Neural cell (in vitro differentiated cells): ENCODE results near the gene SV2C. TPM values are rescaled to one million over a fixed set of nuclear protein-coding genes. Genes with fewer than 3 reads are reported as not detected.

Experiments
- H2AFZ ChIP-seq: fragments of 200-600, 300-800 bp; sonication (generic), shearing (Covaris generic); 2 replicates; pipeline ENCODE4 v1.6.0; 2014; ENCODE audit warnings: low read depth, mild to moderate bottlenecking, antibody characterized with exemption, low read length, moderate library complexity
- H3F3A ChIP-seq: fragments of 200-600 bp; shearing (Covaris generic); 2 replicates; pipeline ENCODE4 v1.6.1; 2016; ENCODE audit warnings: mild to moderate bottlenecking, moderate library complexity, mixed read lengths, antibody characterized with exemption, low read length; ENCODE audit not compliant: insufficient read depth, poor library complexity, severe bottlenecking
- H3K27ac ChIP-seq: fragments of 200-600, 300-800 bp; sonication (generic), shearing (Covaris generic); 2 replicates; pipeline ENCODE4 v1.5.1; 2014; ENCODE audit warnings: mild to moderate bottlenecking, low read length, moderate library complexity
- H3K27me3 ChIP-seq: fragments of 300-800, 200-600 bp; sonication (generic), shearing (Covaris generic); 2 replicates; pipeline ENCODE4 v1.6.0; 2014; ENCODE audit warnings: mild to moderate bottlenecking, low read depth, low read length, moderate library complexity; ENCODE audit not compliant: insufficient read depth
- H3K36me3 ChIP-seq: fragments of 300-800, 200-600 bp; sonication (generic), shearing (Covaris generic); 2 replicates; pipeline ENCODE4 v1.5.1; 2014; ENCODE audit warnings: mild to moderate bottlenecking, antibody characterized with exemption, low read length, moderate library complexity; ENCODE audit not compliant: insufficient read depth
- H3K4me2 ChIP-seq: fragments of 300-800, 200-600 bp; sonication (generic), shearing (Covaris generic); 2 replicates; pipeline ENCODE4 v1.6.0; 2014; ENCODE audit warnings: mild to moderate bottlenecking, low read length
- H3K4me3 ChIP-seq: fragments of 300-800, 200-600 bp; sonication (generic), shearing (Covaris generic); 2 replicates; pipeline ENCODE4 v1.5.1; 2014; ENCODE audit warnings: mild to moderate bottlenecking, low read length, moderate library complexity
- H3K79me2 ChIP-seq: fragments of 200-600 bp; shearing (Covaris generic); replicated peaks from 2 replicates; pipeline ENCODE4 v1.6.0; 2014; ENCODE audit warnings: mild to moderate bottlenecking, low read length, moderate library complexity; ENCODE audit not compliant: insufficient read depth
- H3K9ac ChIP-seq: fragments of 300-800, 200-600 bp; sonication (generic), shearing (Covaris generic); 2 replicates; pipeline ENCODE4 v1.6.1; 2016; ENCODE audit warnings: mild to moderate bottlenecking, low read length, mixed read lengths
- H3K9me2 ChIP-seq: fragments of 200-600 bp; shearing (Covaris generic); 2 replicates; pipeline ENCODE4 v1.6.1; 2016; ENCODE audit warnings: mild to moderate bottlenecking, low read length, mixed read lengths; ENCODE audit not compliant: insufficient read depth
- H3K9me3 ChIP-seq: fragments of 200-600, 300-800 bp; sonication (generic), shearing (Covaris generic); 2 replicates; pipeline ENCODE4 v1.6.1; 2016; ENCODE audit warnings: mild to moderate bottlenecking, mixed run types, low read length, moderate library complexity, mixed read lengths
- H4K20me1 ChIP-seq: fragments of 200-600 bp; shearing (Covaris generic); 2 replicates; pipeline ENCODE4 v1.6.1; 2016; ENCODE audit warnings: mild to moderate bottlenecking, mixed run types; ENCODE audit not compliant: insufficient read depth
- EP300 ChIP-seq: fragments of 450-650 bp; conservative IDR thresholded peaks from 2 replicates; pipeline ENCODE4 v1.6.1; 2014; ENCODE audit warnings: antibody characterized with exemption, mild to moderate bottlenecking, moderate library complexity; ENCODE audit not compliant: poor library complexity, severe bottlenecking
- EZH2 ChIP-seq: fragments of 200-600, 300-800 bp; shearing (Covaris generic), sonication (generic); IDR thresholded peaks from 2 replicates; pipeline ENCODE4 v1.6.1; 2014; ENCODE audit warnings: antibody characterized with exemption, low read length, borderline replicate concordance, mild to moderate bottlenecking; ENCODE audit not compliant: insufficient read depth, poor library complexity, severe bottlenecking
- MXI1 ChIP-seq: fragments of 450-650 bp; conservative IDR thresholded peaks from 2 replicates; pipeline ENCODE4 v1.6.1; 2014; ENCODE audit warnings: antibody characterized with exemption, mild to moderate bottlenecking; ENCODE audit not compliant: poor library complexity, severe bottlenecking
- POLR2AphosphoS5 ChIP-seq: IDR thresholded peaks from 2 replicates; pipeline ENCODE4 v1.6.1; 2012
- RAD21 ChIP-seq: fragments of 450-650 bp; conservative IDR thresholded peaks from 2 replicates; pipeline ENCODE4 v1.6.1; 2014; ENCODE audit warnings: antibody characterized with exemption, mild to moderate bottlenecking, moderate library complexity
- SMC3 ChIP-seq: fragments of 450-650 bp; conservative IDR thresholded peaks from 2 replicates; pipeline ENCODE4 v1.6.1; 2014; ENCODE audit warnings: antibody characterized with exemption, mild to moderate bottlenecking, moderate library complexity; ENCODE audit not compliant: poor library complexity
- TAF1 ChIP-seq: IDR thresholded peaks from 2 replicates; pipeline ENCODE4 v1.6.1; 2012; ENCODE audit warnings: low read depth
- polyA plus RNA-seq: library from polyadenylated mRNA; depleted of rRNA; stranded (reverse); fragments of >200 nt; gene quantifications from 2 replicates; pipeline ENCODE4 v1.2.3, GENCODE V29; 2014
- TF ChIP-seq, protein P1 (sequence below): IDR thresholded peaks from 2 replicates; pipeline ENCODE4 v1.6.1; 2012; ENCODE audit warnings: borderline replicate concordance
- TF ChIP-seq, protein P2 (sequence below): fragments of 450-650 bp; IDR thresholded peaks from 2 replicates; pipeline ENCODE4 v1.5.1; 2014; ENCODE audit warnings: antibody characterized with exemption, mild to moderate bottlenecking, moderate library complexity; ENCODE audit not compliant: poor library complexity, severe bottlenecking

SV2C gene
- polyA plus RNA-seq, 1 donor from 2014 or later = 0.45 TPM

DNA sequence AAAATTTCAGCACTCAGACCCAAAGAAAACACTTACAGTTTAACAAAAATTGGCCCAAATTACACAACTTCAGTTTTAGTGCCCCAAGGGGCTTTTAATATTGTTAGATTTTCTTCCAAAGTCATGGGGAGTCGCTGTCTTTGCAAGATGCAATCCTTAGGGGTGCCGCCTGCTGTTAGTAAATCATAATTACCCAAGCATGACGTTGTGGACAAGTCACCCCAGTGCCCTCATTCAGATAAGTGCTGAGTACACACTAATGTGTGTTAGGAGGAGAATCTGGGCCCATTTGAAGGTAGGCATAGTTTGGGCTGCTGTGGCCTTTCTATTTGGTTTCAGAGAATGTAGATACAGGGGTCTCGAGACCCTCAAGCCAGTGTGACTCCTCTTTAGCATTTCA lies 138.1 kb downstream of the SV2C start:
- no peaks in the 10 kb centered on the region for H3K27me3 ChIP-seq
- H3K9ac ChIP-seq = no peak overlapping the region
- H3F3A ChIP-seq = no peaks in the 10 kb centered on the region
- H3K9me2 ChIP-seq = no peaks in the 10 kb centered on the region
- TF ChIP-seq POLR2AphosphoS5 (no peak), TAF1 (no peak), EZH2 (no peak), RAD21 (no peak), SMC3 (no peak), EP300 (no peak), MXI1 (no peak)
- TF ChIP-seq, protein P1, sequence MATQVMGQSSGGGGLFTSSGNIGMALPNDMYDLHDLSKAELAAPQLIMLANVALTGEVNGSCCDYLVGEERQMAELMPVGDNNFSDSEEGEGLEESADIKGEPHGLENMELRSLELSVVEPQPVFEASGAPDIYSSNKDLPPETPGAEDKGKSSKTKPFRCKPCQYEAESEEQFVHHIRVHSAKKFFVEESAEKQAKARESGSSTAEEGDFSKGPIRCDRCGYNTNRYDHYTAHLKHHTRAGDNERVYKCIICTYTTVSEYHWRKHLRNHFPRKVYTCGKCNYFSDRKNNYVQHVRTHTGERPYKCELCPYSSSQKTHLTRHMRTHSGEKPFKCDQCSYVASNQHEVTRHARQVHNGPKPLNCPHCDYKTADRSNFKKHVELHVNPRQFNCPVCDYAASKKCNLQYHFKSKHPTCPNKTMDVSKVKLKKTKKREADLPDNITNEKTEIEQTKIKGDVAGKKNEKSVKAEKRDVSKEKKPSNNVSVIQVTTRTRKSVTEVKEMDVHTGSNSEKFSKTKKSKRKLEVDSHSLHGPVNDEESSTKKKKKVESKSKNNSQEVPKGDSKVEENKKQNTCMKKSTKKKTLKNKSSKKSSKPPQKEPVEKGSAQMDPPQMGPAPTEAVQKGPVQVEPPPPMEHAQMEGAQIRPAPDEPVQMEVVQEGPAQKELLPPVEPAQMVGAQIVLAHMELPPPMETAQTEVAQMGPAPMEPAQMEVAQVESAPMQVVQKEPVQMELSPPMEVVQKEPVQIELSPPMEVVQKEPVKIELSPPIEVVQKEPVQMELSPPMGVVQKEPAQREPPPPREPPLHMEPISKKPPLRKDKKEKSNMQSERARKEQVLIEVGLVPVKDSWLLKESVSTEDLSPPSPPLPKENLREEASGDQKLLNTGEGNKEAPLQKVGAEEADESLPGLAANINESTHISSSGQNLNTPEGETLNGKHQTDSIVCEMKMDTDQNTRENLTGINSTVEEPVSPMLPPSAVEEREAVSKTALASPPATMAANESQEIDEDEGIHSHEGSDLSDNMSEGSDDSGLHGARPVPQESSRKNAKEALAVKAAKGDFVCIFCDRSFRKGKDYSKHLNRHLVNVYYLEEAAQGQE = no peak
- TF ChIP-seq, protein P2, sequence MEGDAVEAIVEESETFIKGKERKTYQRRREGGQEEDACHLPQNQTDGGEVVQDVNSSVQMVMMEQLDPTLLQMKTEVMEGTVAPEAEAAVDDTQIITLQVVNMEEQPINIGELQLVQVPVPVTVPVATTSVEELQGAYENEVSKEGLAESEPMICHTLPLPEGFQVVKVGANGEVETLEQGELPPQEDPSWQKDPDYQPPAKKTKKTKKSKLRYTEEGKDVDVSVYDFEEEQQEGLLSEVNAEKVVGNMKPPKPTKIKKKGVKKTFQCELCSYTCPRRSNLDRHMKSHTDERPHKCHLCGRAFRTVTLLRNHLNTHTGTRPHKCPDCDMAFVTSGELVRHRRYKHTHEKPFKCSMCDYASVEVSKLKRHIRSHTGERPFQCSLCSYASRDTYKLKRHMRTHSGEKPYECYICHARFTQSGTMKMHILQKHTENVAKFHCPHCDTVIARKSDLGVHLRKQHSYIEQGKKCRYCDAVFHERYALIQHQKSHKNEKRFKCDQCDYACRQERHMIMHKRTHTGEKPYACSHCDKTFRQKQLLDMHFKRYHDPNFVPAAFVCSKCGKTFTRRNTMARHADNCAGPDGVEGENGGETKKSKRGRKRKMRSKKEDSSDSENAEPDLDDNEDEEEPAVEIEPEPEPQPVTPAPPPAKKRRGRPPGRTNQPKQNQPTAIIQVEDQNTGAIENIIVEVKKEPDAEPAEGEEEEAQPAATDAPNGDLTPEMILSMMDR = no peak
- H3K4me3 ChIP-seq = no peak overlapping the region
- no peaks in the 10 kb centered on the region for H4K20me1 ChIP-seq
- H3K4me2 ChIP-seq = no peak overlapping the region
- H3K79me2 ChIP-seq = no peaks in the 10 kb centered on the region
- no peaks in the 10 kb centered on the region for H3K9me3 ChIP-seq
- H3K27ac ChIP-seq = no peak overlapping the region
- H3K36me3 ChIP-seq = no peaks in the 10 kb centered on the region
- no peak overlapping the region for H2AFZ ChIP-seq

DNA sequence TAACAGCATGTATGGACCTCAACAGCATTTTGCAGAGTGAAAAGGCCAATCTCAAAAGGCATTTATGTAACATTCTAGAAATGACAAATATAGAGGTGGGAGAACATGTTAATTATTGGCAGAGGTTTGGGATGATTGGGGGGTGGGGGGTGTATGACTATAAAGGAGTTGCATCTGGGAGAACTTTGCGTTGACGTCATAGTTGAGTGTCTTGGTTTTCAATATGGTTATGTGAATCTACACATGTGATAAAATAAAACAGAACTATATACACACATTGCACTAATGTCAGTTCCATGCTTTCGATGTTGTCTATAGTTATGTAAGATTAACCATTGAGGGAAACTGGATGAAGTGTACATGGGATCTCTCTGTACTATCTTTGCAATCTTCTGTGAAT lies 139.1 kb downstream of the SV2C start:
- Histone ChIP-seq H3K9ac (no peak overlapping the region), H3K9me3 (no peaks in the 10 kb centered on the region), H3F3A (no peaks in the 10 kb centered on the region), H3K36me3 (no peaks in the 10 kb centered on the region), H3K4me3 (no peak overlapping the region), H3K27me3 (no peaks in the 10 kb centered on the region), H3K79me2 (no peaks in the 10 kb centered on the region), H2AFZ (no peak overlapping the region), H3K27ac (no peak overlapping the region), H3K9me2 (no peaks in the 10 kb centered on the region), H4K20me1 (no peaks in the 10 kb centered on the region), H3K4me2 (no peak overlapping the region)
- TF ChIP-seq RAD21 = no peak
- TF ChIP-seq POLR2AphosphoS5 = no peak
- TF ChIP-seq SMC3 = no peak
- TF ChIP-seq EP300 = no peak
- no peak for TF ChIP-seq TAF1

DNA sequence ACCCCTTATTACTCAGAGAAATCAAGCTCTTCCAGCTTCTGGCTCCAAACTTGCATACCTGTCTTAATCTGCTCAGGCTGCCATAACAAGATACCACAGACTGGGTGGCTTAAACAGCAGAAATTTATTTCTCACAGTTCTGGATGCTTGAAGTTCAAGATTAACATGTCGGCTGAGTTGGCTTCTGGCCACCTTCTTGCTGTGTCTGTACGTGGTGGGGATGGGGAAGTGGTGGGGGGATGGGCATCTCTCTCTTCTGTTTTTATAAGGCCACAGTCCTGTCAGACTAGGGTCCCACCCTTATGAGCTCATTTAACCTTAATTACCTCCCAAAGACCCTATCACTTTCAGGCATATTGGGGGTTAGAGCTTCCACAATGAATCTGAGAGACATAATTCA lies 140.5 kb downstream of the SV2C start:
- no peaks in the 10 kb centered on the region for H3K27me3 ChIP-seq
- H3K36me3 ChIP-seq = no peaks in the 10 kb centered on the region
- TF ChIP-seq, protein P2 = no peak
- TF ChIP-seq MXI1 = no peak
- no peak for TF ChIP-seq EZH2
- TF ChIP-seq, protein P1 = no peak
- no peak for TF ChIP-seq POLR2AphosphoS5
- no peak for TF ChIP-seq RAD21
- TF ChIP-seq EP300 = no peak
- no peak for TF ChIP-seq SMC3
- TF ChIP-seq TAF1 = no peak
- H3K4me3 ChIP-seq = no peak overlapping the region
- no peaks in the 10 kb centered on the region for H4K20me1 ChIP-seq
- no peak overlapping the region for H2AFZ ChIP-seq
- no peak overlapping the region for H3K4me2 ChIP-seq
- H3K9me2 ChIP-seq = no peaks in the 10 kb centered on the region
- no peaks in the 10 kb centered on the region for H3F3A ChIP-seq
- H3K79me2 ChIP-seq = no peaks in the 10 kb centered on the region
- H3K9ac ChIP-seq = no peak overlapping the region
- no peaks in the 10 kb centered on the region for H3K9me3 ChIP-seq
- no peak overlapping the region for H3K27ac ChIP-seq
